Activated CD4-positive, alpha-beta T cell treated with anti-CD3 and anti-CD28 coated beads, Interleukin-10, Interleukin-2, amounts not matched to agents 100 ng/mL and 50 ng/mL, durations not matched to agents 16 hours and 8 hours (primary cell): Measurements from ENCODE around the gene RBM17.
"Not testable (repeated sequence)": the region's sequence is repeated elsewhere in the genome, so short reads cannot be mapped to it uniquely, and the experiment has no call there.

Experiments
- DNase-seq: peaks from one replicate; pipeline ENCODE4 v3.0.0-alpha.2; 2020

Gene RBM17

GRCh38 chr10:6138456-6138855 is 49.6 kb downstream of the RBM17 start:
- DNase-seq: no peak

- DNase-seq: no peak
Observed at GRCh38 chr10:6139470-6139869, 50.6 kb downstream of the RBM17 start.

GRCh38 chr10:6140141-6140841 is 51.5 kb downstream of the RBM17 start:
- peak; percentile 70 for DNase-seq

- peak; percentile 42 for DNase-seq
Observed at GRCh38 chr10:6140965-6141295, 52.1 kb downstream of the RBM17 start.

GRCh38 chr10:6141296-6142151 is 52.7 kb downstream of the RBM17 start:
- DNase-seq: peak; percentile 90

GRCh38 chr10:6142186-6142585 is 53.4 kb downstream of the RBM17 start:
- DNase-seq: not testable (repeated sequence)

- no peak for DNase-seq
Observed at GRCh38 chr10:6142644-6143043, 53.8 kb downstream of the RBM17 start.

- DNase-seq: no peak
Observed at GRCh38 chr10:6143181-6143580, 54.3 kb downstream of the RBM17 start.

- peak; percentile 93 for DNase-seq
Observed at GRCh38 chr10:6144406-6145165, 55.8 kb downstream of the RBM17 start.

- no peak for DNase-seq
Observed at GRCh38 chr10:6145166-6145987, 56.5 kb downstream of the RBM17 start.

- no peak for DNase-seq
Observed at GRCh38 chr10:6146013-6146785, 57.4 kb downstream of the RBM17 start.

GRCh38 chr10:6146921-6147320 is 58.1 kb downstream of the RBM17 start:
- no peak for DNase-seq

- no peak for DNase-seq
Observed at GRCh38 chr10:6148251-6148701, 59.4 kb downstream of the RBM17 start.

GRCh38 chr10:6148908-6149307 is 60.1 kb downstream of the RBM17 start:
- DNase-seq: no peak

- DNase-seq: peak; percentile 70
Observed at GRCh38 chr10:6151087-6151977, 62.5 kb downstream of the RBM17 start.

GRCh38 chr10:6153845-6154244 is 65.0 kb downstream of the RBM17 start:
- DNase-seq: no peak

- no peak for DNase-seq
Observed at GRCh38 chr10:6154566-6154965, 65.7 kb downstream of the RBM17 start.

GRCh38 chr10:6158276-6158675 is 69.4 kb downstream of the RBM17 start:
- DNase-seq: no peak

GRCh38 chr10:6161921-6162320 is 73.1 kb downstream of the RBM17 start:
- no peak for DNase-seq

GRCh38 chr10:6162589-6163356 is 73.9 kb downstream of the RBM17 start:
- DNase-seq: no peak
